Suprapubic skin (tissue), 4 donors: ENCODE measurements around the gene RPS21.

Experiments
- POLR2A ChIP-seq, 2 donors: fragments of 450-650 bp; IDR thresholded peaks; one replicate each; pipeline ENCODE4 v1.6.1; 2017; ENCODE audit warnings: antibody characterized with exemption in 2 of 2, mild to moderate bottlenecking in 2 of 2, moderate library complexity in 2 of 2
- POLR2AphosphoS5 ChIP-seq, 3 donors: sonication (generic); formaldehyde crosslinking; IDR thresholded peaks; one replicate each; pipeline ENCODE4 v1.6.1; 2017; ENCODE audit warnings: antibody characterized with exemption in 3 of 3
- TF ChIP-seq, protein P1 (sequence below), 2 donors: fragments of 200-600 bp in 1 of 2; fragments of 450-650 bp in 1 of 2; sonication (generic) in 1 of 2; IDR thresholded peaks; one replicate each; pipeline ENCODE4 v1.5.1; 2016 to 2019; ENCODE audit warnings: antibody characterized with exemption in 2 of 2, mild to moderate bottlenecking in 1 of 2, moderate library complexity in 1 of 2

DNA sequence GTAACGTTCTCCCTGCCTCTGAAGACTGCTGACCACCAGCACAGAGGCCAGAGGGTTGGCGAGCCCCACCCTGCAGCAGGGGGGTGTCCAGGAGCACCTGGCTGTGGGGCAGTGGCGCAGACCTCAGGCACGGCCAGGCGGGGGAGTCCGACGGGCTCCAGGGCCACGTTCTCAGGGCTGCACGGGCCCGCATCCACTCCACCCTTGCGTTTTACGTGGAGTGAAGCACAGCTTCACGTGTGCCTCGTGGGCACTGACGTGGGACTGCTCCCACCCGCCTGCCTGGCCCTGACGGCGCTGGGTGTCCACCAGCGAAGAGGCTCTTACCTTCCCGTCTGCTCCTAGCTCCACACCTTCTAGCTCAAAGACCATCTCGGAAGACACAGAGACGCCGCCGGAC, 6.9 kb downstream of the RPS21 start:
- TF ChIP-seq, protein P1, sequence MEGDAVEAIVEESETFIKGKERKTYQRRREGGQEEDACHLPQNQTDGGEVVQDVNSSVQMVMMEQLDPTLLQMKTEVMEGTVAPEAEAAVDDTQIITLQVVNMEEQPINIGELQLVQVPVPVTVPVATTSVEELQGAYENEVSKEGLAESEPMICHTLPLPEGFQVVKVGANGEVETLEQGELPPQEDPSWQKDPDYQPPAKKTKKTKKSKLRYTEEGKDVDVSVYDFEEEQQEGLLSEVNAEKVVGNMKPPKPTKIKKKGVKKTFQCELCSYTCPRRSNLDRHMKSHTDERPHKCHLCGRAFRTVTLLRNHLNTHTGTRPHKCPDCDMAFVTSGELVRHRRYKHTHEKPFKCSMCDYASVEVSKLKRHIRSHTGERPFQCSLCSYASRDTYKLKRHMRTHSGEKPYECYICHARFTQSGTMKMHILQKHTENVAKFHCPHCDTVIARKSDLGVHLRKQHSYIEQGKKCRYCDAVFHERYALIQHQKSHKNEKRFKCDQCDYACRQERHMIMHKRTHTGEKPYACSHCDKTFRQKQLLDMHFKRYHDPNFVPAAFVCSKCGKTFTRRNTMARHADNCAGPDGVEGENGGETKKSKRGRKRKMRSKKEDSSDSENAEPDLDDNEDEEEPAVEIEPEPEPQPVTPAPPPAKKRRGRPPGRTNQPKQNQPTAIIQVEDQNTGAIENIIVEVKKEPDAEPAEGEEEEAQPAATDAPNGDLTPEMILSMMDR (IDR thresholded peaks at IDR 0.05) = no peak
- no peak for TF ChIP-seq POLR2AphosphoS5 (IDR thresholded peaks at IDR 0.05)
- no peak for TF ChIP-seq POLR2A (IDR thresholded peaks at IDR 0.05)
